Prostate gland (tissue), 2 donors: ENCODE measurements around the gene NAGA.

ENCODE experiments used
- CTCF ChIP-seq, 4 experiments: fragments of 200-600 bp in 2 of 4; fragments of 450-650 bp in 2 of 4; sonication (generic) in 2 of 4; IDR thresholded peaks; 1 replicate in 3 of 4; 2 replicates in 1 of 4; pipeline ENCODE4 v1.5.1; 2016 to 2019; ENCODE audit warnings: antibody characterized with exemption in 4 of 4, mild to moderate bottlenecking in 2 of 4, moderate library complexity in 2 of 4
- POLR2AphosphoS5 ChIP-seq: sonication (generic); formaldehyde crosslinking; IDR thresholded peaks from one replicate; pipeline ENCODE4 v1.6.1; 2017; ENCODE audit warnings: antibody characterized with exemption

DNA sequence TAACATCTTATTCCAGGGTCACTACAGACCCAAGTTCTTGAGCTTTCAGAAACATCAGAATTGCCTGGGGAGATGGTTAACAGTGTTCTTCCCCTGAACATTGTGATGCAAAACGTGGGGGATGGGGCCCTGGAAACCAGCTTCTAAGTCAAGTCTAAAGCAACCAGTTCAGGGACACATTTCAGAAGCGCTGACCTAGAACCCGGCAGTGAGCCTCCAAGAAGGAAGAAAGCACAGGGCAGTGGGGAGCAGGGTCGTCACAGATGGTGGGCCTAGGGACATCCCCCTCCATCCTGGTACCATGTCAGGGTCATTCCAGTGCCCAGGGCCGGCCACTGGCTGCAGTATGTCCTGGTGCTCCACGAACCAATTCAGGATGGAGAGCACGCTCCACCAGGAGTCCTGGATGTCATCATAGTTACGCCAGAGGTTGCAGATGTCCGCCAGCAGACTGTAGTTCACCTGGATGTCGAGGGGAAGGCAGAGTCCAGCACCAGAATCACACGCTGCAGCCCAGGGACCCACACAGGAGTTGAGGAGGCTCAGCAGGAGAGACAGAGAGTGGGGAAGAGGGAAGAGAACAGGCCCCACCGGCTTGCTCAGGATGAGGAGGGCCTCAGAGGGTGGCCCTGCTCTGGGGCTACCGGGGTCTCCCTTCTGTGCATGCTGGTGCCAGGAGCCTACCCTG lies 5.0 kb downstream of the NAGA start:
- TF ChIP-seq CTCF (IDR thresholded peaks at IDR 0.05) (no peak), POLR2AphosphoS5 (no peak)
